Small intestine (tissue), 16 donors: Measurements from ENCODE around the gene RASGRF1. TPM values are rescaled to one million over a fixed set of nuclear protein-coding genes. Genes with fewer than 3 reads are reported as not detected.
A peak's percentile ranks its signal among the peaks of the same experiment; 100 is the strongest.

Experiments used
- DNase-seq, 2 donors: peaks; one replicate each; pipeline versions ENCODE4 v3.0.0 to v3.0.0-alpha.2; 2013
- FAIRE-seq: peaks from 2 replicates; lab custom pipeline; 2012; peaks lifted over from hg19 to GRCh38; lab: Jason Lieb, UNC
- H3K27ac ChIP-seq, 3 donors: one replicate each; pipeline ENCODE4 v1.5.1; 2013; ENCODE audit warnings: low read length in 2 of 3, mild to moderate bottlenecking in 2 of 3, control low read depth in 1 of 3, inconsistent platforms in 1 of 3, low read depth in 1 of 3, moderate library complexity in 1 of 3
- H3K27me3 ChIP-seq, 3 donors: one replicate each; pipeline ENCODE4 v1.6.1; 2013; ENCODE audit warnings: low read length in 3 of 3, inconsistent platforms in 1 of 3; ENCODE audit not compliant: control insufficient read depth in 3 of 3, insufficient read depth in 3 of 3
- H3K36me3 ChIP-seq, 3 donors: one replicate each; pipeline ENCODE4 v1.6.1; 2013; ENCODE audit warnings: low read length in 3 of 3, inconsistent platforms in 1 of 3, low read depth in 1 of 3, mild to moderate bottlenecking in 1 of 3, moderate library complexity in 1 of 3; ENCODE audit not compliant: control insufficient read depth in 3 of 3, insufficient read depth in 2 of 3
- H3K4me1 ChIP-seq, 3 donors: one replicate each; pipeline ENCODE4 v1.6.1; 2013; ENCODE audit warnings: low read length in 2 of 3, inconsistent platforms in 1 of 3, low read depth in 1 of 3, mild to moderate bottlenecking in 1 of 3, moderate library complexity in 1 of 3; ENCODE audit not compliant: control insufficient read depth in 3 of 3, insufficient read depth in 2 of 3
- H3K4me3 ChIP-seq, 3 donors: one replicate each; pipeline ENCODE4 v1.5.1; 2013; ENCODE audit warnings: low read length in 3 of 3, control low read depth in 1 of 3, inconsistent platforms in 1 of 3, low read depth in 1 of 3, mild to moderate bottlenecking in 1 of 3, moderate library complexity in 1 of 3
- H3K9me3 ChIP-seq, 2 donors: one replicate each; pipeline ENCODE4 v1.6.1; 2013; ENCODE audit warnings: low read depth in 1 of 2, low read length in 1 of 2; ENCODE audit not compliant: control insufficient read depth in 2 of 2, insufficient read depth in 1 of 2
- WGBS, 3 donors: extraction: QIAGEN DNeasy Blood & Tissue Kit; methylation state at CpG; one replicate each; pipeline ENCODE4 v1.1.7; 2013; 5-methylcytosine and 5-hydroxymethylcytosine counted together
- long read RNA-seq, 10 donors: transcript quantifications; one replicate each; lab custom pipeline, GENCODE V29; 2026
- polyA plus RNA-seq, 4 donors: library from polyadenylated mRNA; stranded (reverse) in 3 of 4; unstranded in 1 of 4; fragments of 200-250 nt in 3 of 4; fragments of 120-200 nt in 1 of 4; gene quantifications; one replicate each; pipeline versions ENCODE4 v1.2.1 to v1.2.3, GENCODE V29; 2013
- donor health status: healthy with polysubstance abuse.
- donor health status: control.
- donor health status: control.
- donor health status: Bipolar disorder and iron deficiency.
- donor health status: healthy.

The RASGRF1 gene, protein sequence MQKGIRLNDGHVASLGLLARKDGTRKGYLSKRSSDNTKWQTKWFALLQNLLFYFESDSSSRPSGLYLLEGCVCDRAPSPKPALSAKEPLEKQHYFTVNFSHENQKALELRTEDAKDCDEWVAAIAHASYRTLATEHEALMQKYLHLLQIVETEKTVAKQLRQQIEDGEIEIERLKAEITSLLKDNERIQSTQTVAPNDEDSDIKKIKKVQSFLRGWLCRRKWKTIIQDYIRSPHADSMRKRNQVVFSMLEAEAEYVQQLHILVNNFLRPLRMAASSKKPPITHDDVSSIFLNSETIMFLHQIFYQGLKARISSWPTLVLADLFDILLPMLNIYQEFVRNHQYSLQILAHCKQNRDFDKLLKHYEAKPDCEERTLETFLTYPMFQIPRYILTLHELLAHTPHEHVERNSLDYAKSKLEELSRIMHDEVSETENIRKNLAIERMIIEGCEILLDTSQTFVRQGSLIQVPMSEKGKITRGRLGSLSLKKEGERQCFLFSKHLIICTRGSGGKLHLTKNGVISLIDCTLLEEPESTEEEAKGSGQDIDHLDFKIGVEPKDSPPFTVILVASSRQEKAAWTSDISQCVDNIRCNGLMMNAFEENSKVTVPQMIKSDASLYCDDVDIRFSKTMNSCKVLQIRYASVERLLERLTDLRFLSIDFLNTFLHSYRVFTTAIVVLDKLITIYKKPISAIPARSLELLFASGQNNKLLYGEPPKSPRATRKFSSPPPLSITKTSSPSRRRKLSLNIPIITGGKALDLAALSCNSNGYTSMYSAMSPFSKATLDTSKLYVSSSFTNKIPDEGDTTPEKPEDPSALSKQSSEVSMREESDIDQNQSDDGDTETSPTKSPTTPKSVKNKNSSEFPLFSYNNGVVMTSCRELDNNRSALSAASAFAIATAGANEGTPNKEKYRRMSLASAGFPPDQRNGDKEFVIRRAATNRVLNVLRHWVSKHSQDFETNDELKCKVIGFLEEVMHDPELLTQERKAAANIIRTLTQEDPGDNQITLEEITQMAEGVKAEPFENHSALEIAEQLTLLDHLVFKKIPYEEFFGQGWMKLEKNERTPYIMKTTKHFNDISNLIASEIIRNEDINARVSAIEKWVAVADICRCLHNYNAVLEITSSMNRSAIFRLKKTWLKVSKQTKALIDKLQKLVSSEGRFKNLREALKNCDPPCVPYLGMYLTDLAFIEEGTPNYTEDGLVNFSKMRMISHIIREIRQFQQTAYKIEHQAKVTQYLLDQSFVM (N-terminal part only)
- polyA plus RNA-seq: under 1 TPM in 2 of 4 donors, not detected in 2; 0.10 to 0.49 TPM
- long read RNA-seq, donor 1: 0 reads
- long read RNA-seq, donor 2: 0 reads
- long read RNA-seq, donor 3: 0 reads
- long read RNA-seq, donor 4: 0 reads
- long read RNA-seq, donor 5: 0 reads
- long read RNA-seq, donor 6: 0 reads
- long read RNA-seq, donor 7: 0 reads
- long read RNA-seq, donor 8: 0 reads
- long read RNA-seq, donor 9: 0 reads
- long read RNA-seq, donor 10: 0 reads

DNA sequence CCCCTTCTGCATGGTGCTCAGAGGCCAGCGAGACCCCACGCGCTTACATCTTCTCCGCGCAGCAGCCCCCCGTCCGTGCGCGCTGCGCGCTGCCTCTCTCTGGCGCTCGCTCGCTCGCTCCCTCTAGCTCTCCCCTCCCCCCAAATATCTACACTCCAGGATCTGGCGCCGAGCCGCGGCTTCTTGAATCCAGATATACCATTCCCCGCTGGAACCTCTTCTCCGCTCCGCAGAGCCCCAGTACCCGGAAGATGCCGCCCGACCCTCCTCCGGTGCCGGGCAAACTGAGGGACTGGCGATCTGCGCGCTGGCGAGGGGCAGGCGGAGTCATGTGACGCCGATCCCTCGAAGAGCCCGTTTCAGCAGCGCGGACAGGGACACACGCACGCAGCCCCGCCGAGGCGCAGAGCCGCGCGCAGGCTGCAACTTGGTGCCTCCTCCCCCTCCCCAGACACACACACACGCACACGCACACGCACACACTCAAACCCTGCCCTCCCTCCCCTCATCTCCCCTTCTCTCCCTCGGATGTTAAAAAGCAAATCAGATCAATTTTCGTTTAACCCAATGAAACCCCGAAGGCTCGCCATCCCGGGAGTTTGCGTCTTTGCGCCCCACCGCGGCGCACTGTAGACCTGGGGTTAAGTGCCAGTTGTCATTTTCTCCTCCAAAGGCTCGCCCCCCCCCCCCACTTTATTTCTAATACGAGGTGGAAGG lies at the start of gene RASGRF1:
RASGRF1 (minus strand) TSS at position 294 of the 717 bp plus-strand sequence; CDS start at position 12, 282 bp downstream.
- no peak within 1 kb of the TSS for H3K4me3 ChIP-seq
- no peaks in the 10 kb centered on the region for H3K36me3 ChIP-seq
- no peaks in the 10 kb centered on the region for H3K9me3 ChIP-seq
- H3K27me3 ChIP-seq: peaks cover 11 to 76% (median 35%) of the 10 kb centered on the region in 3 donors
- DNase-seq (peak in 1 of 2 donors; percentile 25), FAIRE-seq (no peak)
- H3K27ac ChIP-seq: no peak within 1 kb of the TSS
- peaks cover 0 to 4% (median 0%) of the 10 kb centered on the region in 3 donors for H3K4me1 ChIP-seq
- WGBS, 3 donors: 1 to 5% (median 4%) methylated on average over 55 to 61 of the region's 61 CpGs

DNA sequence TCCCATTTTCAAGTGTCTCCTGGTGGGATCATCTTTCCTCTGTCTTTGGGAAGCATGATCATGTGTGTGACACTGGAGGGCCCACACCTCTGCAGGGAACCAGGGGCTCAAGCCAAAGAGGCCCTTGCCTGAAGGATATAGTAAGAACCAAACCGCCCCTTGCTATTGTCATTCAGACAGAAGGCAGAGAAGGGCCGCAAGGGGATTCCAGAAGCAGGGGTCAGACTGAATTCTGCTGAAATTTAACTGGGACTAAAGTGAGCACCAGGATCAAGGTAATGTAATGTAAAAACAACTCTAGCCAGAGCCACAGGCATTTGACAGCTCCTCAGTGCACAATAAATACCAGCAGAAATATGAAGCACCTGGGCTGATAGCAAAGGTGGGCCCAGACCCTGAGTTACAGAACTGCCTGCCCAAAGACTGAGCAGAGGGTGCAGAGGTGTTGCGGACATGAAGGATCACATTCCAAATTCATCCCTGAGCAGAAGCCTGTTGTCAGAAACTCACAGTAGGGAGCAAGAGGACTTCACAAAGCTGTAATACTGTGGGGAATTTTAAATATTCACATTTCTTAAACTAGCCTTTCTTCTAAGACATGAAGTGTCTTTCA lies 46.0 kb upstream of the RASGRF1 start:
- no peaks in the 10 kb centered on the region for H3K4me1 ChIP-seq
- peaks cover 0 to 2% (median 0%) of the 10 kb centered on the region in 3 donors for H3K27me3 ChIP-seq
- DNase-seq: no peak
- no peak overlapping the region for H3K4me3 ChIP-seq
- no peaks in the 10 kb centered on the region for H3K9me3 ChIP-seq
- WGBS, 3 donors: 57 to 72% (median 61%) methylated on average over 3 of the region's 3 CpGs
- no peak for FAIRE-seq
- no peaks in the 10 kb centered on the region for H3K36me3 ChIP-seq
- no peak overlapping the region for H3K27ac ChIP-seq

DNA sequence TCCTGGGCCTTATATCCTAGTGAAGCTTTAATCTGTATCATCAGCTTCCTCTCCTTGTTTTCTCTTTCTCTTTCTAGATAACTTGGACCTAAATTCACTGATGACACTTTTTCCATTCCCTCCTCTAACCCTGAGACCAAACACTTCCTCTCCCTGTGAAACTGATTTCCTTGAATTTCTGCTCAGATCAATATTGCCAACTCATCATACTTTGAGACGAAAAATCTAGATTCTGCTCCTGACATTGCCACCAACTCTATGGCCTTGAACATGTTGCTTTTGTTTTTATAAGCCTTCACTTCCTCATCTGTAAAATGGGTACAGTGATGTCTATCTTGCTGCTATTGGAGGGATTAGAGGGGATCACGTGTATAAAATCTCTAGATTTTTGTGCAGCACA lies 42.7 kb upstream of the RASGRF1 start:
- Histone ChIP-seq H3K9me3 (no peaks in the 10 kb centered on the region), H3K36me3 (no peaks in the 10 kb centered on the region), H3K27me3 (peaks cover 0 to 8% (median 0%) of the 10 kb centered on the region in 3 donors), H3K4me3 (no peak overlapping the region), H3K4me1 (no peaks in the 10 kb centered on the region), H3K27ac (no peak overlapping the region)
- FAIRE-seq (no peak), DNase-seq (no peak)
- WGBS, 3 donors: 72 to 76% (median 73%) methylated on average over 2 of the region's 2 CpGs

DNA sequence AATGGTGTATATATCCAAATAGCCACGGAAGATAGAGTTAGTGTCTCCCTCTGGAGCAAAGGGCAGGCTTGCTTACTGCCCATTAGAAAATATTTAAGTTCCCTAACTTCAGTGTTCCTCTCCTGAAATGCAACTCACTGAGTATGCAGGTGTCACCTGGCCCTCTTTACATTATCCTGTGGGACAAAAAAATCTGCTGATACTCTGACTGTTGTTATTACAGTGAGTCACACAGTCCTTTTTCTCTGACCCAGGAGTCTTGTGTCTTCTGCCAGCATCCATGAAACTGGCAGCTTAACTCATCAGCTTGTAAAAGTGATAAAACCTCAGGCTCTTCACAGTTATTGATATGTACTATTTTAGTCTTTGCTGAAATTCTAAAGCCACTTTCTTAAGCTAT lies 42.2 kb upstream of the RASGRF1 start:
- 43 to 70% (median 61%) methylated on average over 1 of the region's 1 CpG for WGBS, 3 donors
- no peak overlapping the region for H3K27ac ChIP-seq
- H3K9me3 ChIP-seq: no peaks in the 10 kb centered on the region
- peaks cover 0 to 8% (median 0%) of the 10 kb centered on the region in 3 donors for H3K27me3 ChIP-seq
- H3K4me3 ChIP-seq: no peak overlapping the region
- no peak for FAIRE-seq
- H3K4me1 ChIP-seq: no peaks in the 10 kb centered on the region
- no peaks in the 10 kb centered on the region for H3K36me3 ChIP-seq
- no peak for DNase-seq

DNA sequence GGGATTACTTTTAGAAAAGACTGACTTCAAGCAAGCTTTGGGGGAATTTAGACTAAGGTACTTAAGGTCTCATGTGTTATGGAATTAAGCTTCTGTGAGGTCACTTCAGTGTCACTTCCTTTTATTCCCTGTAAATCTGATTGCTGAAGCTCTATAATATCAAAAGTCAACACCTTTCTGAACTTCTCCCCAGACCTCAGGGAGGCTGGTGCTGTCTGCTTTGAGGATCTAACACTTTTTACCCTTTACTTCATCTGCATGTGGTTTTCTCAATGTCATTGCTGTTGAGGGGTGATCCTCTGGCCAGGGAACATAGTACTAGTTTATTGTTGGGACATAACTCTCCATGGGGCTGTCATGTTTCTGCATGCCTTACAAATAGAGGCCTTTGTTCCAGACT lies 41.8 kb upstream of the RASGRF1 start:
- no peaks in the 10 kb centered on the region for H3K9me3 ChIP-seq
- DNase-seq (no peak), FAIRE-seq (no peak)
- no peak overlapping the region for H3K4me3 ChIP-seq
- H3K27ac ChIP-seq: no peak overlapping the region
- H3K36me3 ChIP-seq: no peaks in the 10 kb centered on the region
- peaks cover 0 to 8% (median 0%) of the 10 kb centered on the region in 3 donors for H3K27me3 ChIP-seq
- H3K4me1 ChIP-seq: no peaks in the 10 kb centered on the region

DNA sequence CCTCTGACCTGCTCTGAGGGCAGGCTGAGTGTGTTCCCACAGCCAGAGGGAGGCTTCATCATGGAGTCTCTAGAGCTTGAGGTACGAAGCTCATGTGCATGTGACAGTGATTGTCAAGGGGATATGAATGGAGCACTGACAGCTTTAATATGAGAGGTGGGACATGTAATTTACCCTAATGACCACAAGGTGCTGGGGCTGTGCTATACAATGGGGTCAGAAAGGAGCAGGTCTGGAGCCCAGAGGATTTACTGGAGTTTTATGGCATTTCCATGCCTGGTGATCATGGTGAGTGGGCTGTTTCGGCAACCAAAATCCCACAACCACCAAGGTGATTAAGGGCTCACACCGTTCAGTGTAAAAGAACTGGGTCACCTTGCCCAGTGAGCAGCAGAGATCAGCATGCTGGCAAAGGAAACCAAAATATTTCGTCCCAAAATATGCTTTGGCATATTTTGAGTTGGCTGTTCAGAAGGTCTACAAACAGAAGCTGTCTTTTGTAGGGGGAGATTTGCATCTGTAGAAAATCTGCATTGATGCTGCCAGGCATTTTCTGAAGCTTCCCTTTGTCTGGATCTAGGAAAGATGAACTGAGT lies 40.1 kb upstream of the RASGRF1 start:
- no peak for DNase-seq
- H3K27me3 ChIP-seq: peaks cover 0 to 8% (median 0%) of the 10 kb centered on the region in 3 donors
- no peaks in the 10 kb centered on the region for H3K9me3 ChIP-seq
- no peaks in the 10 kb centered on the region for H3K36me3 ChIP-seq
- H3K27ac ChIP-seq: no peak overlapping the region
- WGBS, 3 donors: 47 to 64% (median 58%) methylated on average over 4 of the region's 4 CpGs
- H3K4me3 ChIP-seq: no peak overlapping the region
- H3K4me1 ChIP-seq: no peaks in the 10 kb centered on the region
- no peak for FAIRE-seq

DNA sequence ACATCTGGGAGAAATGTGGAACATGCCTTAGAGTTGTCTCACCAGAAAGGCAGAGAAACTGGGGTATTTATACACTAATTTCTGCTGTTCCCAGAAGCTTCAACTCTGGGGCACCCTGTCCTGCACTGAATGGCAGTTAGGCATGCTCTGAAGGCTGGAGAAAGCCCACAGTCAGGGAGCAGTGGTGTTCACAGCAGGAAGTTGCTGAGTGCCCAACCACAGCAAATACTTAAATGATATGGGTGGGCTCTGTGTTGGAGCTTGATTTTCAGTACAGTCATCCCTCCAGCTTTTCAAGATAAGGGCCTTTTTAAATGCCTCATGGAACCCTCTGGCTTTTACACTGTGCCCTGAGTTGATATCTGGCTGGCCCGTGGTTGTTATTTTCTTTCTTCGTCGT lies 38.7 kb upstream of the RASGRF1 start:
- no peaks in the 10 kb centered on the region for H3K9me3 ChIP-seq
- DNase-seq (no peak), FAIRE-seq (no peak)
- no peaks in the 10 kb centered on the region for H3K4me1 ChIP-seq
- WGBS, 3 donors: 89 to 94% (median 91%) methylated on average over 3 of the region's 3 CpGs
- peaks cover 0 to 8% (median 0%) of the 10 kb centered on the region in 3 donors for H3K27me3 ChIP-seq
- no peak overlapping the region for H3K27ac ChIP-seq
- no peak overlapping the region for H3K4me3 ChIP-seq
- H3K36me3 ChIP-seq: no peaks in the 10 kb centered on the region
